ENCODE measurements around the gene SIGMAR1.

DNA sequence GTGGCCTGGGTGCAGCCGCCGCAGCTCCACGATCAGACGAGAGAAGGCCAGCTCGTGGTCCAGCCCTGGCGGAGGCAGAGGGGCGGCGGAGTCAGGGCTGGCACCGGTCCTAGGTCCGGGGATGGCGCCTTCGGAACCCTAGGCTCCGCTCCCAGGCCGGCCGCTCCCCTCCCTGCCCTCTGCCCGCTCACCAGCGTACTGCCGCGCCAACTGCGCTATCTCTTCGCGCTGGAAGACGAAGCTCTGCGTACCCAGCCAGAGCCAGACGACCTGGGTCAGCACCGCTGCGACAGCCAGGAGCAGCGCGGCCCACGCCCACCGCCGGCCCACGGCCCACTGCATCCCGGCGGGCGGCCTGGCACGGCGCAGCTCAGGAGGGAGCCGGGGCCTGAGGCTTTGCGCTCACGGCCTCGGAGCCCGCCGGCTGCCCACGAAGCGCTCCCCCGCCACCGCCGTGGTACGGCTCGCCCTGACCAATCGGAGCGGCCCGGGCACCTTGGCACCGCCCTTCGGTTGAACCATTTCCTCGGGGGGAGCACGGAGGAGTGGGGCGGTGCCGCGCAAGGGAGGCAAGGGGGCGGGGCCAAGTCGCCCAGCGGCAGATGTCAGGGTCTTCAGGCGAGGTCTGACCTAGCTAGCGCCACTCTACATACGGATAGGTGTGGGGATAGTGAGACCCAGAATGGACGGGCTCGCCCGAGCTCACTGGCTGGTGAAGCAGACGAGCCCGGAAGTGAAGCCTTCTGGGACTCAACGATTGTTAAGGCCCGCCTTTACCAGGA is at the start of gene SIGMAR1:
- TF ChIP-seq, protein P1, sequence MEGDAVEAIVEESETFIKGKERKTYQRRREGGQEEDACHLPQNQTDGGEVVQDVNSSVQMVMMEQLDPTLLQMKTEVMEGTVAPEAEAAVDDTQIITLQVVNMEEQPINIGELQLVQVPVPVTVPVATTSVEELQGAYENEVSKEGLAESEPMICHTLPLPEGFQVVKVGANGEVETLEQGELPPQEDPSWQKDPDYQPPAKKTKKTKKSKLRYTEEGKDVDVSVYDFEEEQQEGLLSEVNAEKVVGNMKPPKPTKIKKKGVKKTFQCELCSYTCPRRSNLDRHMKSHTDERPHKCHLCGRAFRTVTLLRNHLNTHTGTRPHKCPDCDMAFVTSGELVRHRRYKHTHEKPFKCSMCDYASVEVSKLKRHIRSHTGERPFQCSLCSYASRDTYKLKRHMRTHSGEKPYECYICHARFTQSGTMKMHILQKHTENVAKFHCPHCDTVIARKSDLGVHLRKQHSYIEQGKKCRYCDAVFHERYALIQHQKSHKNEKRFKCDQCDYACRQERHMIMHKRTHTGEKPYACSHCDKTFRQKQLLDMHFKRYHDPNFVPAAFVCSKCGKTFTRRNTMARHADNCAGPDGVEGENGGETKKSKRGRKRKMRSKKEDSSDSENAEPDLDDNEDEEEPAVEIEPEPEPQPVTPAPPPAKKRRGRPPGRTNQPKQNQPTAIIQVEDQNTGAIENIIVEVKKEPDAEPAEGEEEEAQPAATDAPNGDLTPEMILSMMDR (IDR thresholded peaks at IDR 0.05 in 4 of 5, conservative IDR thresholded peaks at IDR 0.05 in 1 of 5), result peak in 1 of 5 experiments; percentile 18
- peak; percentile 81 to 87 for TF ChIP-seq POLR2A (IDR thresholded peaks at IDR 0.05)

Data from gastrocnemius medialis (tissue), 4 donors.